Embryonic facial prominence (tissue), 1 donor: ENCODE data around the gene COLGALT1.

Experiments used
- DNase-seq: peaks from one replicate; pipeline ENCODE4 v3.0.0-alpha.2; 2016; ENCODE audit errors: extremely low spot score

The COLGALT1 gene

GRCh38 chr19:17623224-17623935 lies 67.9 kb downstream of the COLGALT1 start:
- DNase-seq, result no peak

- DNase-seq, result no peak
Measured at GRCh38 chr19:17624314-17624991, 69.0 kb downstream of the COLGALT1 start.

GRCh38 chr19:17625043-17625442 lies 69.6 kb downstream of the COLGALT1 start:
- no peak for DNase-seq

- DNase-seq, result no peak
Measured at GRCh38 chr19:17625980-17626379, 70.5 kb downstream of the COLGALT1 start.

- DNase-seq, result no peak
Measured at GRCh38 chr19:17626456-17627015, 71.1 kb downstream of the COLGALT1 start.

GRCh38 chr19:17627161-17627560 lies 71.7 kb downstream of the COLGALT1 start:
- DNase-seq, result no peak

- no peak for DNase-seq
Measured at GRCh38 chr19:17627921-17628320, 72.5 kb downstream of the COLGALT1 start.

GRCh38 chr19:17629760-17630159 lies 74.3 kb downstream of the COLGALT1 start:
- no peak for DNase-seq

GRCh38 chr19:17632577-17632976 lies 77.1 kb downstream of the COLGALT1 start:
- DNase-seq, result no peak
